B cell (primary cell): ENCODE measurements around the gene AGAP1. TPM values are rescaled to one million over a fixed set of nuclear protein-coding genes. Genes with fewer than 3 reads are reported as not detected.
"Not testable (repeated sequence)": the region's sequence is repeated elsewhere in the genome, so short reads cannot be mapped to it uniquely, and the experiment has no call there.

Experiments
- ATAC-seq: fragments of 200-7000 bp; cut with Tn5 transposase; one replicate; pipeline ENCODE4 v1.10.0; 2021; ENCODE audit warnings: low read depth, mild to moderate bottlenecking, moderate number of reproducible peaks, moderate library complexity
- CTCF ChIA-PET: fragments of 350-600 bp; sonication (Branson Sonifier 250); formaldehyde crosslinking; loops from one replicate; lab custom pipeline; 2021; ENCODE audit warnings: antibody characterized with exemption, inconsistent platforms; lab: Charles Lee
- POLR2A ChIA-PET: fragments of 350-600 bp; sonication (Branson Sonifier 250); formaldehyde crosslinking; loops from one replicate; lab custom pipeline; 2021; ENCODE audit warnings: antibody characterized with exemption; lab: Charles Lee
- DNase-seq: peaks from one replicate; pipeline ENCODE4 v3.0.0; 2013
- H2AFZ ChIP-seq: 2 replicates; pipeline ENCODE4 v1.6.1; 2012; ENCODE audit warnings: mild to moderate bottlenecking, low read depth, low read length; ENCODE audit not compliant: insufficient read depth, poor library complexity, severe bottlenecking
- H3K27ac ChIP-seq, 2 donors: 1 replicate in 1 of 2; 2 replicates in 1 of 2; pipeline ENCODE4 v1.5.1; 2012 to 2013; ENCODE audit warnings: low read length in 2 of 2, mild to moderate bottlenecking in 2 of 2, moderate library complexity in 1 of 2
- H3K27me3 ChIP-seq, 4 experiments: fragments of 200-600 bp in 1 of 4; sonication (generic) in 1 of 4; replicated peaks in 1 of 4; 1 replicate in 2 of 4; 2 replicates in 2 of 4; pipeline versions ENCODE4 v1.6.1 to v1.7.0; 2013 to 2016; ENCODE audit warnings: low read length in 3 of 4, mild to moderate bottlenecking in 2 of 4, mixed read lengths in 1 of 4, moderate library complexity in 1 of 4; ENCODE audit not compliant: insufficient read depth in 4 of 4, control insufficient read depth in 3 of 4; ENCODE audit errors: control extremely low read depth in 1 of 4
- H3K36me3 ChIP-seq, 2 experiments: replicated peaks in 1 of 2; 1 replicate in 1 of 2; 2 replicates in 1 of 2; pipeline versions ENCODE4 v1.6.1 to v1.7.1; 2013; ENCODE audit warnings: low read length in 1 of 2; ENCODE audit not compliant: insufficient read depth in 2 of 2, control insufficient read depth in 1 of 2; ENCODE audit errors: control extremely low read depth in 1 of 2, extremely low read depth in 1 of 2
- H3K4me1 ChIP-seq, 2 donors: fragments of 200-600 bp in 1 of 2; sonication (generic) in 1 of 2; 1 replicate in 1 of 2; 2 replicates in 1 of 2; pipeline versions ENCODE4 v1.5.1 to v1.6.1; 2013 to 2017; ENCODE audit warnings: low read length in 2 of 2; ENCODE audit not compliant: control insufficient read depth in 2 of 2, insufficient read depth in 2 of 2
- H3K4me2 ChIP-seq: replicated peaks from 2 replicates; pipeline ENCODE3; 2012; ENCODE audit warnings: mild to moderate bottlenecking, low read depth, low read length; ENCODE audit not compliant: poor library complexity, severe bottlenecking
- H3K4me3 ChIP-seq, 5 experiments: fragments of 200-600 bp in 1 of 5; sonication (generic) in 1 of 5; 1 replicate in 3 of 5; 2 replicates in 2 of 5; pipeline versions ENCODE4 v1.5.1 to v1.7.0; 2011 to 2016; ENCODE audit warnings: low read length in 4 of 5, mild to moderate bottlenecking in 4 of 5, low read depth in 2 of 5, control low read depth in 1 of 5, moderate library complexity in 1 of 5; ENCODE audit not compliant: insufficient read depth in 1 of 5; ENCODE audit errors: control extremely low read depth in 1 of 5, extremely low read depth in 1 of 5
- H3K79me2 ChIP-seq: fragments of 200-600 bp; sonication (generic); one replicate; pipeline ENCODE4 v1.6.0; 2016; ENCODE audit warnings: low read length; ENCODE audit not compliant: control insufficient read depth, insufficient read depth
- H3K9ac ChIP-seq: fragments of 200-600 bp; sonication (generic); 2 replicates; pipeline ENCODE4 v1.6.1; 2017; ENCODE audit warnings: mild to moderate bottlenecking, low read length, moderate library complexity
- H3K9me3 ChIP-seq, 3 donors: one replicate each; pipeline versions ENCODE4 v1.6.1 to v1.7.1; 2013; ENCODE audit warnings: low read length in 2 of 3; ENCODE audit not compliant: control insufficient read depth in 2 of 3, insufficient read depth in 1 of 3; ENCODE audit errors: control extremely low read depth in 1 of 3
- H4K20me1 ChIP-seq: 2 replicates; pipeline ENCODE4 v1.6.0; 2012; ENCODE audit warnings: mild to moderate bottlenecking, low read length; ENCODE audit not compliant: insufficient read depth, control insufficient read depth, poor library complexity, severe bottlenecking
- H3K27ac Mint-ChIP-seq: one replicate; pipeline ENCODE4 v1.8.0; 2021; ENCODE audit warnings: mixed read lengths
- H3K27me3 Mint-ChIP-seq: one replicate; pipeline ENCODE4 v1.8.0; 2021; ENCODE audit warnings: mixed read lengths
- H3K4me1 Mint-ChIP-seq: one replicate; pipeline ENCODE4 v1.8.0; 2021; ENCODE audit warnings: mixed read lengths
- H3K4me3 Mint-ChIP-seq: one replicate; pipeline ENCODE4 v1.8.0; 2021; ENCODE audit warnings: mixed read lengths
- H3K9me3 Mint-ChIP-seq: one replicate; pipeline ENCODE4 v1.8.0; 2022; ENCODE audit warnings: mixed read lengths; ENCODE audit not compliant: insufficient read depth
- CTCF ChIP-seq: fragments of 200-600 bp; IDR thresholded peaks from one replicate; pipeline ENCODE4 v1.8.0; 2022; ENCODE audit warnings: antibody characterized with exemption, mild to moderate bottlenecking
- EZH2 ChIP-seq: IDR thresholded peaks from 2 replicates; pipeline ENCODE4 v1.6.1; 2012; ENCODE audit warnings: borderline replicate concordance, low read depth, mild to moderate bottlenecking, moderate library complexity, low read length; ENCODE audit not compliant: insufficient read depth, poor library complexity, severe bottlenecking
- WGBS: methylation state at CpG from one replicate; pipeline ENCODE4 v1.1.5; 2013; ENCODE audit warnings: missing lambda C conversion rate; ENCODE audit not compliant: insufficient coverage; 5-methylcytosine and 5-hydroxymethylcytosine counted together
- intact Hi-C: fragments of 100-400 bp; cut with micrococcal nuclease; formaldehyde crosslinking; loops from one replicate; pipeline ENCODE4 v1.10.0; 2022
- polyA plus RNA-seq: library from polyadenylated mRNA; depleted of rRNA; stranded (reverse); fragments of >200 nt; gene quantifications from 2 replicates; pipeline ENCODE4 v1.2.3, GENCODE V29; 2012
- total RNA-seq, 2 donors: library from RNA; stranded (reverse); fragments of 120-200 nt in 1 of 2; gene quantifications; 1 replicate in 1 of 2; 2 replicates in 1 of 2; pipeline versions ENCODE4 v1.2.3 to v1.2.4, GENCODE V29; 2013 to 2022

Gene AGAP1
- total and polyA plus RNA-seq, 2 donors (not counting 1 experiment from before 2014, with no cell fraction given) = 0.01 TPM; not detected in 1

- Mint-ChIP-seq H3K27me3 (peaks cover 22% of the 10 kb centered on the region), H3K27ac (no peak overlapping the region), H3K9me3 (no peaks in the 10 kb centered on the region), H3K4me3 (no peak overlapping the region), H3K4me1 (no peaks in the 10 kb centered on the region)
- intact Hi-C loops = no loop called here
- H3K4me3 ChIP-seq = no peak overlapping the region
- H3K27me3 ChIP-seq = no peaks in the 10 kb centered on the region
- no CpG with 5 or more reads among the region's 11 CpGs for WGBS
- H3K27ac ChIP-seq = no peak overlapping the region
- no peaks in the 10 kb centered on the region for H3K4me1 ChIP-seq
- ChIA-PET CTCF (interaction anchor here (1.2 kb wide), 1 partner anchor 11 kb away, joined by 4 read pairs; no protein-coding TSS in a partner anchor), POLR2A (no interaction called here)
- no peak overlapping the region for H3K9ac ChIP-seq
- H3K79me2 ChIP-seq = no peaks in the 10 kb centered on the region
- no peaks in the 10 kb centered on the region for H3K36me3 ChIP-seq
- H4K20me1 ChIP-seq = no peaks in the 10 kb centered on the region
- H2AFZ ChIP-seq = no peak overlapping the region
- DNase-seq (no peak), ATAC-seq (no peak)
- H3K9me3 ChIP-seq = peaks cover 0 to 6% (median 0%) of the 10 kb centered on the region in 3 donors
- H3K4me2 ChIP-seq = no peak overlapping the region
- no peak for TF ChIP-seq CTCF
- no peak for TF ChIP-seq EZH2
These were observed 451.8 kb downstream of the AGAP1 start for GRCh38 chr2:235945608-235946140.

- H3K27ac ChIP-seq = no peak overlapping the region
- H3K4me1 ChIP-seq = no peaks in the 10 kb centered on the region
- intact Hi-C loops = no loop called here
- ChIA-PET POLR2A (no interaction called here), CTCF (interaction anchor here (1.2 kb wide), 1 partner anchor 10 kb away, joined by 4 read pairs; no protein-coding TSS in a partner anchor)
- H3K4me3 ChIP-seq = no peak overlapping the region
- WGBS = 91% methylated on average over 4 of the region's 6 CpGs
- Mint-ChIP-seq H3K4me3 (no peak overlapping the region), H3K27ac (no peak overlapping the region), H3K27me3 (peaks cover 26% of the 10 kb centered on the region), H3K9me3 (no peaks in the 10 kb centered on the region), H3K4me1 (no peaks in the 10 kb centered on the region)
- H3K9me3 ChIP-seq = peaks cover 0 to 6% (median 0%) of the 10 kb centered on the region in 3 donors
- no peaks in the 10 kb centered on the region for H3K79me2 ChIP-seq
- TF ChIP-seq CTCF = no peak
- TF ChIP-seq EZH2 = no peak
- H3K4me2 ChIP-seq = no peak overlapping the region
- H3K9ac ChIP-seq = no peak overlapping the region
- no peaks in the 10 kb centered on the region for H3K27me3 ChIP-seq
- no peak overlapping the region for H2AFZ ChIP-seq
- H4K20me1 ChIP-seq = no peaks in the 10 kb centered on the region
- ATAC-seq (no peak), DNase-seq (no peak)
- H3K36me3 ChIP-seq = no peaks in the 10 kb centered on the region
These were observed 452.7 kb downstream of the AGAP1 start for GRCh38 chr2:235946590-235946989.

GRCh38 chr2:235947055-235947454 lies 453.2 kb downstream of the AGAP1 start:
- H3K4me3 Mint-ChIP-seq, ATAC-seq, H4K20me1 ChIP-seq, intact Hi-C loops, H3K27me3 ChIP-seq, H3K4me2 ChIP-seq, H3K79me2 ChIP-seq, H3K4me3 ChIP-seq, CTCF ChIA-PET, DNase-seq, H3K9me3 Mint-ChIP-seq, H3K27ac ChIP-seq, H3K4me1 ChIP-seq, H3K27ac Mint-ChIP-seq, H3K9ac ChIP-seq, H3K4me1 Mint-ChIP-seq, H3K36me3 ChIP-seq, H2AFZ ChIP-seq, H3K9me3 ChIP-seq, POLR2A ChIA-PET: not testable (repeated sequence)
- 78% methylated on average over 6 of the region's 6 CpGs for WGBS
- peaks cover 25% of the 10 kb centered on the region for H3K27me3 Mint-ChIP-seq
